Measurements from ENCODE around the gene MAP3K1.
"Not testable (repeated sequence)": the region's sequence is repeated elsewhere in the genome, so short reads cannot be mapped to it uniquely, and the experiment has no call there.

The MAP3K1 gene

DNA sequence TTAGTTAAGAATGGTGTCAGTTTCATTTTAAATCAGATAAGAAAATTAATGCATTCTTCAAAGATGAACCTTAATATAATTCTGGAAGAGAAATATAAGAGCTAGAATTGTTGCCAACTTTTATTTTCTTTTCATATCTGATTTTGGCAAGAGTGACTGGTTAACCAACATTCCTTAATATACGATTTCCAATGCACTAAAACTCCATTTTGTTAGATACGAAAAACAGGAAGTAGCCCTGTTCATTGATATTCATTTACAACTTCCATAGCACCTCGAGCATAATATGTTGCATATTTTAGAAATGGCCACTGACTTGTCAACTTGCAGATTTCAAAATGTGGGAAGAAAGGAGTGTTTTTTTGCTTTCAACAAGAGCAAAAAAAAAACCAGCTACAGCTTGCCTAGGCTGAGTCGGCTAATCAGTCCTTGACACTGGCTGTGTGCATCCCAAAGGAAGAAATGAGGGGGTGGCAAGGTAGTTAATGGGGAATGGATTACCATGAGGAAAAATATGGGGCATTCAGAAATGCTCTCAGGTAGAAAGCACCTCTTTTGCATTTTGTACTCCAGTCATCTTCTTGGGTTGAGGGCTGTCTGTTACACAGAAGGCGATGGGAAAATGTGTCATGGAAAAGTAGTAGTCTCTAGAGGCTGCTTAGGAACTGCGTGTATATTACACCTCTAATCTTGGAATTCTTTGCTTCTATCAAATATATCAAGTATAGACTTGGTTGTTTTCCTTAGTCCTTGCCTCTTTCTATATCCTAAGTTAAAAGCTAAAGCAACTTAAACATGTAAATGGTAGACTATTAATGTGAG is 3.9 kb downstream of the MAP3K1 start:
- peaks cover 83% of the 10 kb centered on the region for H3K79me2 ChIP-seq (ENCODE audit: insufficient read depth, low read depth)
- no peaks in the 10 kb centered on the region for H3K36me3 ChIP-seq (ENCODE audit: insufficient read depth)
- no peaks in the 10 kb centered on the region for H3K27me3 ChIP-seq (ENCODE audit: insufficient read depth, low read depth)
- no peak overlapping the region for H3K4me3 ChIP-seq (IDR thresholded peaks at IDR 0.05; ENCODE audit: insufficient read depth, low read depth, low read length)
- no peak overlapping the region for H3K27ac ChIP-seq
- H3K4me1 ChIP-seq (ENCODE audit: low read depth, poor library complexity, severe bottlenecking) = peaks cover 45% of the 10 kb centered on the region
- TF ChIP-seq, protein P1, sequence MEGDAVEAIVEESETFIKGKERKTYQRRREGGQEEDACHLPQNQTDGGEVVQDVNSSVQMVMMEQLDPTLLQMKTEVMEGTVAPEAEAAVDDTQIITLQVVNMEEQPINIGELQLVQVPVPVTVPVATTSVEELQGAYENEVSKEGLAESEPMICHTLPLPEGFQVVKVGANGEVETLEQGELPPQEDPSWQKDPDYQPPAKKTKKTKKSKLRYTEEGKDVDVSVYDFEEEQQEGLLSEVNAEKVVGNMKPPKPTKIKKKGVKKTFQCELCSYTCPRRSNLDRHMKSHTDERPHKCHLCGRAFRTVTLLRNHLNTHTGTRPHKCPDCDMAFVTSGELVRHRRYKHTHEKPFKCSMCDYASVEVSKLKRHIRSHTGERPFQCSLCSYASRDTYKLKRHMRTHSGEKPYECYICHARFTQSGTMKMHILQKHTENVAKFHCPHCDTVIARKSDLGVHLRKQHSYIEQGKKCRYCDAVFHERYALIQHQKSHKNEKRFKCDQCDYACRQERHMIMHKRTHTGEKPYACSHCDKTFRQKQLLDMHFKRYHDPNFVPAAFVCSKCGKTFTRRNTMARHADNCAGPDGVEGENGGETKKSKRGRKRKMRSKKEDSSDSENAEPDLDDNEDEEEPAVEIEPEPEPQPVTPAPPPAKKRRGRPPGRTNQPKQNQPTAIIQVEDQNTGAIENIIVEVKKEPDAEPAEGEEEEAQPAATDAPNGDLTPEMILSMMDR (conservative IDR thresholded peaks at IDR 0.05; ENCODE audit: low read depth, low read length) = no peak
- peaks cover 9% of the 10 kb centered on the region for H4K20me1 ChIP-seq (ENCODE audit: insufficient read depth)
- H3K9ac ChIP-seq = no peak overlapping the region
- H2AFZ ChIP-seq (ENCODE audit: low read depth) = no peak overlapping the region
- peak overlapping the region; percentile 56 for H3K4me2 ChIP-seq

- not testable (repeated sequence) for H3K9ac ChIP-seq; H2AFZ ChIP-seq (ENCODE audit: low read depth); H3K27me3 ChIP-seq (ENCODE audit: insufficient read depth, low read depth); H3K27ac ChIP-seq; H3K36me3 ChIP-seq (ENCODE audit: insufficient read depth); H3K4me2 ChIP-seq; H3K4me3 ChIP-seq (IDR thresholded peaks at IDR 0.05; ENCODE audit: insufficient read depth, low read depth, low read length)
- H4K20me1 ChIP-seq (ENCODE audit: insufficient read depth) = peaks cover 16% of the 10 kb centered on the region
- peaks cover 99% of the 10 kb centered on the region for H3K79me2 ChIP-seq (ENCODE audit: insufficient read depth, low read depth)
- H3K4me1 ChIP-seq (ENCODE audit: low read depth, poor library complexity, severe bottlenecking) = peaks cover 70% of the 10 kb centered on the region
Measured at GRCh38 chr5:56821868-56822267, 6.5 kb downstream of the MAP3K1 start.

- no peak overlapping the region for H2AFZ ChIP-seq (ENCODE audit: low read depth)
- TF ChIP-seq, protein P1 (conservative IDR thresholded peaks at IDR 0.05; ENCODE audit: low read depth, low read length) = no peak
- no peak overlapping the region for H3K27ac ChIP-seq
- no peak overlapping the region for H3K4me3 ChIP-seq (IDR thresholded peaks at IDR 0.05; ENCODE audit: insufficient read depth, low read depth, low read length)
- no peak overlapping the region for H3K9ac ChIP-seq
- H4K20me1 ChIP-seq (ENCODE audit: insufficient read depth) = peaks cover 16% of the 10 kb centered on the region
- H3K79me2 ChIP-seq (ENCODE audit: insufficient read depth, low read depth) = peaks cover 99% of the 10 kb centered on the region
- no peaks in the 10 kb centered on the region for H3K36me3 ChIP-seq (ENCODE audit: insufficient read depth)
- H3K4me2 ChIP-seq = no peak overlapping the region
- peaks cover 74% of the 10 kb centered on the region for H3K4me1 ChIP-seq (ENCODE audit: low read depth, poor library complexity, severe bottlenecking)
- no peaks in the 10 kb centered on the region for H3K27me3 ChIP-seq (ENCODE audit: insufficient read depth, low read depth)
Measured at GRCh38 chr5:56822981-56823380, 7.6 kb downstream of the MAP3K1 start.

DNA sequence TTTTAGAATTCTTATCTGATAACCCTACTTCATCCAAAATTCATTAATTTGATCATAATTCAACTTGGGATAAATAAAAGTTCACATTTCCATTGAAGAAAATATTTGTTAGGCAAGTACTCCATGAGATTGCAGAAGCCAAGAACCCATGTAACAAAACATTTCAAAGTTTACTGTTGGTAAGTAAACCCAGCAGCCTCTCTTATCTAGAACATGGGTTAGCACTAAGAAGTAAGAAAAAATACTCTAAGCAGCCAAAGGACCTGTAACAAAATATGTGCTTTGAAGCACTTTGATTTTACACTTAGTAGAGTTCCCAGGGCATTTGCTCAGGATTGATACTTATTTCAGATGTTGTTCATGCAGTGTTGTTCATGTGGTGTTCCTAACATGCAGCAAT is 8.7 kb downstream of the MAP3K1 start:
- no peak overlapping the region for H2AFZ ChIP-seq (ENCODE audit: low read depth)
- TF ChIP-seq, protein P1 (conservative IDR thresholded peaks at IDR 0.05; ENCODE audit: low read depth, low read length) = no peak
- no peak overlapping the region for H3K9ac ChIP-seq
- peaks cover 74% of the 10 kb centered on the region for H3K4me1 ChIP-seq (ENCODE audit: low read depth, poor library complexity, severe bottlenecking)
- no peaks in the 10 kb centered on the region for H3K27me3 ChIP-seq (ENCODE audit: insufficient read depth, low read depth)
- H3K4me3 ChIP-seq (IDR thresholded peaks at IDR 0.05; ENCODE audit: insufficient read depth, low read depth, low read length) = no peak overlapping the region
- peaks cover 16% of the 10 kb centered on the region for H4K20me1 ChIP-seq (ENCODE audit: insufficient read depth)
- peaks cover 99% of the 10 kb centered on the region for H3K79me2 ChIP-seq (ENCODE audit: insufficient read depth, low read depth)
- H3K4me2 ChIP-seq = no peak overlapping the region
- no peak overlapping the region for H3K27ac ChIP-seq
- H3K36me3 ChIP-seq (ENCODE audit: insufficient read depth) = no peaks in the 10 kb centered on the region

DNA sequence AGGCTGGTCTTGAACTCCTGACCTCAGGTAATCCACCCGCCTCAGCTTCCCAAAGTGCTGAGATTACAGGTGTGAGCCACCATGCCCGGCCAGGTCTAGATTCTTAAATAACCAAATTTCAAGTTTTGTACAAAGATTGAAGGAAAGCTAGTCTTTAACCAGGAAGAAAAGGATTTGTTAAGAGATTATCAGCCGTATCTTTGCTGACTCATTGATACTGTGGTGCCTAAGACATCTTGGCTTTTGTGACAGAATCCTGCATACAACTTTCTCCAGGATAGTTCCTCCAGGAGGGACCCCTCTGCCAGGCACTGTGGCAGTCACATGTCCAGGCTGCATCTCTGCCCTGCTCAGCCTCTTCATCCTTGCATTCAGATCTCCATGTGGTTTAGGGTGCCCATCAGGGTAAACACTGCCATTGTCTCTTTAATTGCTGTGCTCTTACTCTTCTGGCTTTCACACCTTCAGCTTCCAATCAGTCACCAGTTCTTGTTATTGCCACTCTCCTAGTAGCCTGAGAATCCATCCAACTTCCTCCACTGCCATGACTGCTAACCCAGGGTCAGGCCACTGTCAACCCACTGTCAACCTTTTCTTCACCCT is 10.0 kb downstream of the MAP3K1 start:
- no peak overlapping the region for H3K27ac ChIP-seq
- H3K4me1 ChIP-seq (ENCODE audit: low read depth, poor library complexity, severe bottlenecking) = peaks cover 74% of the 10 kb centered on the region
- H2AFZ ChIP-seq (ENCODE audit: low read depth) = no peak overlapping the region
- no peak overlapping the region for H3K9ac ChIP-seq
- H4K20me1 ChIP-seq (ENCODE audit: insufficient read depth) = peaks cover 16% of the 10 kb centered on the region
- no peaks in the 10 kb centered on the region for H3K27me3 ChIP-seq (ENCODE audit: insufficient read depth, low read depth)
- no peaks in the 10 kb centered on the region for H3K36me3 ChIP-seq (ENCODE audit: insufficient read depth)
- no peak overlapping the region for H3K4me3 ChIP-seq (IDR thresholded peaks at IDR 0.05; ENCODE audit: insufficient read depth, low read depth, low read length)
- TF ChIP-seq, protein P1 (conservative IDR thresholded peaks at IDR 0.05; ENCODE audit: low read depth, low read length) = no peak
- peaks cover 99% of the 10 kb centered on the region for H3K79me2 ChIP-seq (ENCODE audit: insufficient read depth, low read depth)
- H3K4me2 ChIP-seq = no peak overlapping the region
